Esophagus mucosa (tissue), 1 donor: ENCODE results near the gene F2RL3. TPM values are rescaled to one million over a fixed set of nuclear protein-coding genes. Genes with fewer than 3 reads are reported as not detected.

Experiments
- ATAC-seq: fragments of 200-7000 bp; cut with Tn5 transposase; one replicate; pipeline ENCODE4 v1.9.1; 2020
- total RNA-seq: library from RNA; stranded (reverse); gene quantifications from one replicate; pipeline ENCODE4 v1.2.4, GENCODE V29; 2023
- donor health status: DM: yes; HTN: yes; CAD: no.

F2RL3 gene
- total RNA-seq, 1 donor from 2014 or later = 0.24 TPM

- no peak for ATAC-seq
These were observed 12.9 kb upstream of the F2RL3 start for GRCh38 chr19:16875584-16876555.

- peak; percentile 44 for ATAC-seq
These were observed 11.9 kb upstream of the F2RL3 start for GRCh38 chr19:16876904-16877361.

GRCh38 chr19:16877581-16877980, 11.2 kb upstream of the F2RL3 start:
- ATAC-seq = no peak

GRCh38 chr19:16878181-16878965, 10.4 kb upstream of the F2RL3 start:
- no peak for ATAC-seq

GRCh38 chr19:16880884-16881554, 7.8 kb upstream of the F2RL3 start:
- ATAC-seq = no peak

- no peak for ATAC-seq
These were observed 6.7 kb upstream of the F2RL3 start for GRCh38 chr19:16882146-16882545.

- ATAC-seq = no peak
These were observed 5.3 kb upstream of the F2RL3 start for GRCh38 chr19:16883522-16883921.

GRCh38 chr19:16885166-16885565, 3.6 kb upstream of the F2RL3 start:
- no peak for ATAC-seq

- ATAC-seq = peak; percentile 56
These were observed 2.4 kb upstream of the F2RL3 start for GRCh38 chr19:16886305-16886880.

GRCh38 chr19:16887353-16888265, 1.2 kb upstream of the F2RL3 start:
- no peak for ATAC-seq

- peak; percentile 8 for ATAC-seq
These were observed 625 bp downstream of the F2RL3 start for GRCh38 chr19:16889366-16889882.

- no peak for ATAC-seq
These were observed 1.2 kb downstream of the F2RL3 start for GRCh38 chr19:16889883-16890460.

GRCh38 chr19:16890461-16891184, 1.8 kb downstream of the F2RL3 start:
- ATAC-seq = no peak

GRCh38 chr19:16891696-16892382, 3.0 kb downstream of the F2RL3 start:
- no peak for ATAC-seq

GRCh38 chr19:16892436-16892835, 3.6 kb downstream of the F2RL3 start:
- ATAC-seq = no peak

- ATAC-seq = no peak
These were observed 4.3 kb downstream of the F2RL3 start for GRCh38 chr19:16892868-16893685.

GRCh38 chr19:16893686-16893989, 4.8 kb downstream of the F2RL3 start:
- ATAC-seq = no peak

- no peak for ATAC-seq
These were observed 5.3 kb downstream of the F2RL3 start for GRCh38 chr19:16894080-16894479.
